HG02852 (cell line): Measurements from ENCODE around the gene POFUT2.

Source experiments
- ATAC-seq: cut with Tn5 transposase; IDR thresholded peaks from one replicate; pipeline ENCODE4 v1.9.1; 2021; ENCODE audit warnings: mild to moderate bottlenecking, moderate library complexity; ENCODE audit not compliant: unreplicated experiment

POFUT2 gene

GRCh38 chr21:45287438-45288391 lies at the start of gene POFUT2:
Gene POFUT2 (minus strand): TSS chr21:45287895. CDS start chr21:45287871, 24 bp downstream.
- peak; percentile 75 for ATAC-seq

- no peak for ATAC-seq
Measured at GRCh38 chr21:45336870-45337269, 49.2 kb upstream of the POFUT2 start.

- no peak for ATAC-seq
Measured at GRCh38 chr21:45336535-45336810, 48.8 kb upstream of the POFUT2 start.

- no peak for ATAC-seq
Measured at GRCh38 chr21:45335761-45336534, 48.3 kb upstream of the POFUT2 start.

GRCh38 chr21:45335151-45335760 lies 47.6 kb upstream of the POFUT2 start:
- ATAC-seq: no peak

GRCh38 chr21:45334591-45335081 lies 46.9 kb upstream of the POFUT2 start:
- no peak for ATAC-seq

DNA sequence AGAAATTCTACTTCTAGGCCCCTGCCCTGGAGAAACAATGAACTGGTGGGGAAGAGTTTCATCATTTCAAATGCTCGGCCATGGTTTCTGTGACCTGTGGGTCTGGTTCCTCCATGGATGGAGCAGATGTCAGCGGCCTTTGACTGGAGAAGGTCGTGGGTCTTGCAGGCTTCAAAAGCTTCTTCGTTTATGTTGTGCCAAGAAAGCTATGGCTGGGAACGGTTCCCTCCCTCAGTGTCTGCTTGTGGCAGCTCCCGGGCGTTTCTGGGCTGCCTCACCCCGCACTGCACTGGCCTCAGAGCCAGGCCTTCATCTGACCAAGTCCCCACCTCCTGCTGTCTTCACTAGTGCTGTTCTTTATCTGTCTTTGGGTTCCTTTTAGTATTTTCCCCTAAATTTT lies 46.4 kb upstream of the POFUT2 start:
- no peak for ATAC-seq

DNA sequence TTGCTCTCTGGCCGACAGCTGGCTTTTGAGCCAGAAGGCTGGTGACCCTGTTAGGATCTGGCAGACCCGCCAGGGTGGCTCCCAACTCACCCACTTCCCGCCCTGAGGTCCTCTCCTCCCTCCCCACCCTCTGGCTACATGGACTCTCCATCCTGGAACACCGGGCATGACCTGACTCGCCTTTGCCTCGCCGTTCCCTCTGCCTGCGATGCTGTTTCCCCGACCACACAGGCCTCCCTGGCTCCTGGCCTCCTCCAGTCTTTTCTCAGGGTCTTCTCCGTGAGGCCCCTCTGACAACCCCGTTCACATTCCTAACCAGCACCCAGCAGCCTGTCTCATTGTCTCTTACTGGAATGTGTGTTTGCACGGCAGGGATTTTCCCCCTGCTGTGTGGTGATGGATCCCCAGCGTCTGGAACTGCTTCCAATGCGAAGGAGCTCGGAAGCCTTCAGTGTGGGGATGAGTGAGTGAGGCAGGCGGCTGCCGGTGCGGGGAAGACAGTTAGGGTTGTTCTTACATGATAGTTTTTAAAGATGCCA lies 46.0 kb upstream of the POFUT2 start:
- ATAC-seq: no peak

DNA sequence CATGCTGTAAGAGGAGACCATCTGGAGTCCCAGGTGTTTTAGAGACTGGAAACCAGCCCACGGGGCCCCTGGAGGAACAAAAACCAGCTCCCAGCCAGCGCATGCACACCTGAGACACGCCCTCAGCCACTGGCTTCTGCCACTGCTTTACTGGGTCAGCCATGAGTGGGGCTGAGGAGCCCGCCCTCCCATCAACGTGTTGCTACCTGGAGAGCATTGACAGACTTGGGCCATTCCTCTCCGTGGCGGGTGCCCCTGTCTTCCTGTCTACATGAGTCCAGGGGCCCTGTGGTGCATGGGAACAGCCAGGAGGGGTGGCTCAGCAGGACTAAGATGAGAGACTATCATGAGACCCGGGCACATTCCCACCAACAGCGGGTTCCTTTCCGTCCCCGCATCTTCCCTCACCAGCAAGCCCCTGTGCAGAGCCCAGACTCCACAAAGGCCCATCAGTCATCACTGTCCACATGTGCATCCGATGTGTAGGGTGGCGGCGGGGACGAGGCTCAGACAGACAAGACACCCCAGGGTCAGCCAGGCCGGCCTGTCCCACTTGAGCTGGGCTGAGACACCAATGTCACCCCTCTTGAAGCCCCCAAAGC lies 45.4 kb upstream of the POFUT2 start:
- no peak for ATAC-seq

GRCh38 chr21:45332415-45332814 lies 44.7 kb upstream of the POFUT2 start:
- ATAC-seq: no peak

DNA sequence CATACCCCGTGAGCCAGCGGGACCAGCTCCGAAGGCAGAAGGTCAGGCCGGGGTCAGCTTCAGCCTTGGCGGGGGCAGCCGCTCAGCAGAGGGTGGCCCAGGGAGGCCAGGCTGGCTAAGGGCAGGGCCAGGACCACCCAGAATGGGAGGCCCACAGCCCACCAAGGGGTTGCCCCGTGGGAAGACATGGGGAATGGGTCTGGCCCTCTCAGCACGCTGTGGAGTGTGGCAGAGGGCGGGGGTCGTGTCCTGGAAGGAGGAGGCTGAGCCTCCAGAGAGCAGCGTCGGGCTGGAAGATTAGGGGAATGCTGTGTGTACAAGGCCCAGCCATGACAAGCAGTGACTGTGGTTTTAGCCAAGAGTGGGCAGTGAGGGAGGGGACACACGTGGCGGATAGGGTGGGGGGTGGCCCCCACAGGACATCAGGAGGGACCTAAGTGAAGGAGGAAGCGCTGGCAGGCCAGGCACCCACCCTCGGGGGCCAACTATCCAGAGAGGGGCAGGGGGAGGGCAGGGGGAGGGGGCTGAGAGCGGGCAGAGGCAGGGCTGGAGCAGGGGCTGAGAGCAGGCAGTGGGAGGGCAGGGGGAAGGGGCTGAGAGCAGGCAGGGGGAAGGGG lies 43.9 kb upstream of the POFUT2 start:
- no peak for ATAC-seq

DNA sequence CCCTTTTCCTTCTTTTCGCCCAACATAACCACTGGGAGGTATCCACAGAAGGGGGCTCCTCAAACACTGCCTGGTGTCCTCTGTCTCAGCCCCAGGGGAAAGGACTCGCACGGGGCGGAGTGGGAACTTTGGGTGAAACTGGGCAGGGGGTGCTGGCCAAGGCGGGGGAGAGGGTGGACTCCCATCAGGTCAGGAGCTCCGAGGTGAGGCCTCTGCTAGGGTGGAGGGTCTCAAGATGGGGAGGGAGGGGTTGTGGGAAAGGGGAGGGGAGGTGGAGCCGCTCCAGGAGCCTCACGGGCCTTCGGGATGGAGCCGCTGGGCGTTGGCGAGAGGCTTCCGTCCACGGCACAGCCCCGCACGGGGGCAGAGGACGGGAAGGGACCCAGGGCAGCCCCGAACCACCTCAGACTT lies 43.2 kb upstream of the POFUT2 start:
- ATAC-seq: no peak

- no peak for ATAC-seq
Measured at GRCh38 chr21:45330075-45330781, 42.5 kb upstream of the POFUT2 start.

DNA sequence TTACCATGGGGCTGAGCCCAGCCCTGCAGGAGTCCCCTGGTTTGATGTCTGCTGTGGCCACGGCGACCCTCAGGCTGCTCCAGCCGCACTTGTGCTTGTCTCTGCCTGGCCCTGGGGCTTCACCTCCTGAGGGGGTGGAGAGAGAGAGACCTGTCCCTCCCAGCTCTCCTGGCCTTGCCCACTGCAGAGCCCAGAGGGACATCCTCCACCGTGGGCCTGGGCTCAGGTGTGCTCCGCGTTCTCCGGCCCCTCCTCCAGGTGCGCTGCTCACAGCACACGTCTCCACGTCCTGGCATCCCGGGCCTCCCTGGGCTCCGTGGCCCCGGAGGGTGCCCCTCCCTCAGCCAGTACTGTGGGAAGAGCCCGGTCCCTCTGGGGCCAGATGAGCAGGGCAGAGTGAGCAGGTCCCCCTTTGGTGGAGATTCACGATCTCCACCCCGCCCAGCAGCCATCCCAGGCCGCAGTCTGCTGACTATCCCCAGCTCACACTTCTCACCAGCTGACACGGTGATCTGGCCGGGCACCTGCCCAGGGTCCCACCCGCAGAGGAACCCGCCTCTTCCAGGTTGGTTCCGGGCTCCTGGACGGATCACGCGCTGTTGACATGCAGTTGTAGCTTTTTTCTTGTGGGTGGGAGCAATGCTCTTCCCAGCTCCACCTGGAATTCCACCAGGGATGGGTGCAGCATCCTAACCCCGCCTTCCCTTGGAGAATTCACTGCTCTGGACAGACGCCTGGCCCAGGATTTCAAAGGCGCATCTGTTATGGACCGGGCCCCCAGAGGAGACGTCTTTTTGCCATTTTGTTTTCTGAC lies 41.8 kb upstream of the POFUT2 start:
- ATAC-seq: no peak

GRCh38 chr21:45328198-45329091 lies 40.8 kb upstream of the POFUT2 start:
- ATAC-seq: no peak

- ATAC-seq: no peak
Measured at GRCh38 chr21:45327441-45328197, 39.9 kb upstream of the POFUT2 start.

GRCh38 chr21:45326891-45327440 lies 39.3 kb upstream of the POFUT2 start:
- no peak for ATAC-seq
